ENCODE measurements around the gene URB1. TPM values are rescaled to one million over a fixed set of nuclear protein-coding genes. Genes with fewer than 3 reads are reported as not detected.

The URB1 gene
- total RNA-seq, 1 donor from 2014 or later, result 11.6 TPM

DNA sequence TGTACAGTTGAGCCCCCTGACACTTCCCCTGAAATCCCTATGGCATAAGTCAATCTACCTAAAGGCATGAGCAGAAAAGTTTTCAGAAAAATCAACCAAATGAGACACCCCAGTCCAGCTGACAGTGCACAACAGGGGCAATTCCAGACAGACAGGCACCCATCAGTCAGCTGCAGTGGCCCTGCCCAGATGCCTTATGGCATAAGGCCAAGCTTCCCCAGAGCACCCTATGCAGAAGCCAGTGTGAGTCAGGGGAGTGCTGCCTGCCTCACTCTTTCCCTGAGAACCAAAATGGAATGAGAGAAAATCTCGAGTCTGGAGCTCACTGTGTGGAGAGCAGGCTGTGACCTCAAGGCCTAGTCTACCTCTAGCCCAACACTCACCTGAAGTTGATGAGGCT, 56.1 kb downstream of the URB1 start:
- no peak for DNase-seq (ENCODE audit: low read depth)
- H3K4me3 ChIP-seq (ENCODE audit: low read depth, low read length), result no peak overlapping the region
- TF ChIP-seq, protein P1, sequence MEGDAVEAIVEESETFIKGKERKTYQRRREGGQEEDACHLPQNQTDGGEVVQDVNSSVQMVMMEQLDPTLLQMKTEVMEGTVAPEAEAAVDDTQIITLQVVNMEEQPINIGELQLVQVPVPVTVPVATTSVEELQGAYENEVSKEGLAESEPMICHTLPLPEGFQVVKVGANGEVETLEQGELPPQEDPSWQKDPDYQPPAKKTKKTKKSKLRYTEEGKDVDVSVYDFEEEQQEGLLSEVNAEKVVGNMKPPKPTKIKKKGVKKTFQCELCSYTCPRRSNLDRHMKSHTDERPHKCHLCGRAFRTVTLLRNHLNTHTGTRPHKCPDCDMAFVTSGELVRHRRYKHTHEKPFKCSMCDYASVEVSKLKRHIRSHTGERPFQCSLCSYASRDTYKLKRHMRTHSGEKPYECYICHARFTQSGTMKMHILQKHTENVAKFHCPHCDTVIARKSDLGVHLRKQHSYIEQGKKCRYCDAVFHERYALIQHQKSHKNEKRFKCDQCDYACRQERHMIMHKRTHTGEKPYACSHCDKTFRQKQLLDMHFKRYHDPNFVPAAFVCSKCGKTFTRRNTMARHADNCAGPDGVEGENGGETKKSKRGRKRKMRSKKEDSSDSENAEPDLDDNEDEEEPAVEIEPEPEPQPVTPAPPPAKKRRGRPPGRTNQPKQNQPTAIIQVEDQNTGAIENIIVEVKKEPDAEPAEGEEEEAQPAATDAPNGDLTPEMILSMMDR (conservative IDR thresholded peaks at IDR 0.05; ENCODE audit: low read depth, low read length), result no peak

DNA sequence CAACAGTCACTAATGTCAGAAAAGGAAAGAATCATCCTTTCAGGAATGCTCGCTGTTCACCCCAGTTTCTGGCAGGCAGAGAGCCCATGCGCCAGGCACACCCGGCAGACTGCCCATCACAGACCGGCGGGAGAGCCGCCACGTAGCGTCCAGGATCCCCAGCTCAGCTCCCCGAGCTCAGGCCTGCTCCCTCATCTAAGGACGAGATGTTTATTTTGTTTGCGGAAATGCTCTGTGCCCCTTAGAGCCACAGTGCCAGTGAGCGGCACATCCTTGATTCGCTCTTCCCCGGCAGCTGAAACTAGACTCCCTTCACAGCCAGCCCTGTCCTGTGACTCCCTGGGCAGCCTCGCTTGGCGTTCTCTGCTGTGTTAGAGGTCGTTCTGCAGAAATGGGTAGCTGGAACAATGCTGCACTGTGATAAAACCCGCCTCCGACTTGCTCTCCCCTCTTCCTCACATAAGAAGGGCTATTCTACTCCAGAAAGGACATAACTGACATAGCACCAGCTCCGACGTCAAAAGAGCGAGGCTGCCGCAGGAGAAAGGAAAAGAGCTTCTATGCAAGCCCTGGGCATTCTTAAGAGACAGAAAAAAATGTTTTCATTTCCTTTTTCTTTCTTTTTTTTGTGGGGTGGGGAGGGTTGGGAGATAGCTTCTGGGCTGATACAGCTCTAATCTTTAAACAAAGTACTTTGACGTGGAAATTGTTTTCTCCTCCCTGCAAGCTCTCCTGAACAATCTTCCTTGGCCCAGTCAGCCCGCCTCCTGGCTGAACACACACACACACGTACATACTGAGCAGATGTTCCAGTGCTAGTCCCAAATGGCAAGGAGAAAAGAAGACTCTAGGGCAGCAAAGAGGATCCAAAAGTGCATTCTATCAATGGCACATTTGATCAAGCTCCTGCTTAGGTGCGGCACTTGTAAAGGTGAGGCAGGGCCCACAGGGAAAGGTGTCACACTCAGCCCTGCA, 56.9 kb downstream of the URB1 start:
- TF ChIP-seq, protein P1 (conservative IDR thresholded peaks at IDR 0.05; ENCODE audit: low read depth, low read length), result no peak
- no peak for DNase-seq (ENCODE audit: low read depth)
- no peak overlapping the region for H3K4me3 ChIP-seq (ENCODE audit: low read depth, low read length)

DNA sequence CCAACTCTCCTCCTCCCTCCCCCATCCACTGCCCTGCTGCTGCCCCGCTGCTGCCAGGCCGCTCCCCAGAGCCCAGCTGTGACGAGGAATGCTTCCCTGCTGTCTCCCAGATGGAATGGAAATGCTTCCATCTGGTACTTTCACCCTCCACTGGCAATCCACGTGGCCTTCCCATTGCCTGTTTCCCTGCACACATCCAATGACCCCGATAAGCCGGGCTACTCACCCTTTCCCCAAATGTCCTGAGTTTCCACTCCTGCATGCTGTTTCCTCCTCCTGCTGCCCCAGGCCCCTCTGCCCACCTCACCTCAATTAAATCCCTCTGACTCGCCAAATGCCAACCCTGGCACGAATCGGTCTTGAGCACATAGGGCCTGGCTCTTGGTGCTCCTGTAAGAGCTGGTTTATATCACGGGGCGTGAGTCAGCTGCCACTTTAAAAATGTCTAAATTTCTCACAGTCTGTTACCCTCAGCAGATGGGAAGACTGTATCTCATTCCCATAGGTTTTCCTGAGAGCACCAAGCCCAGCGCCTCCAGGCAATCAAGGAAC, 57.8 kb downstream of the URB1 start:
- TF ChIP-seq, protein P1 (conservative IDR thresholded peaks at IDR 0.05; ENCODE audit: low read depth, low read length), result no peak
- H3K4me3 ChIP-seq (ENCODE audit: low read depth, low read length), result no peak overlapping the region
- DNase-seq (ENCODE audit: low read depth), result no peak

DNA sequence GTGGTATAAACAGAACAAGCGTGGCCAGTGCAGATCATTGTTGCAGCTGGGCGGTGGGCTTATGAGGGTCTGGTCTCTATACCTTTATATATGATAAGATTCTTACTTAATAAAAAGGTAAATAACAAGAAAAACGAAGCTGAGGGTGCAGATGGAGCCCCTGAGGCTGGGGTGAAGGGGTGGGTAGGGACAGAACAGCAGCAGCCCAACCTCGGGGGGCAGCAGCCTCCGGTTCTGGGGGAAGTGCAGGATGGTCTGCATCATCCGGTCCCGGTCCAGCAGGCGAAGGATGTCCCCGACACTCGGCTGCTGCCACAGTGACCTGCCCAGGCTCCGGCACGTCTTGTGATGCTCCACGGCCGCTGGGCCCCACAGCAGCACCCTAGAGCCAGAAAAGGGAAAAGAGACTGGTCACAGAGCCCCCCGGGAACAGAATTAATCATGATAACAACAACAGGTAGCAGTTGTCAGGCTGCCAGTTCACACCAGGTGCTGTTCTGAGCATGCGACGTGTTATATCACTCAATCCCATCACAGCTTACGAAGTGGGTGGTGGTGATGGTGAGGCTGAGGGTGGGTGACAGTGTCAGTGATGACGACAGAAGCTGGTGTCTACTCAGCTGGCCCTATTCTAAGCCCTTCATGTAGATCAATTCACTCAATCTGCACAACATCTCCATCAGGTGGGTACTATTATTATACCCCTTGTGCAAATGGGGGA, 58.7 kb downstream of the URB1 start:
- TF ChIP-seq, protein P1 (conservative IDR thresholded peaks at IDR 0.05; ENCODE audit: low read depth, low read length), result no peak
- H3K4me3 ChIP-seq (ENCODE audit: low read depth, low read length), result no peak overlapping the region
- DNase-seq (ENCODE audit: low read depth), result no peak

DNA sequence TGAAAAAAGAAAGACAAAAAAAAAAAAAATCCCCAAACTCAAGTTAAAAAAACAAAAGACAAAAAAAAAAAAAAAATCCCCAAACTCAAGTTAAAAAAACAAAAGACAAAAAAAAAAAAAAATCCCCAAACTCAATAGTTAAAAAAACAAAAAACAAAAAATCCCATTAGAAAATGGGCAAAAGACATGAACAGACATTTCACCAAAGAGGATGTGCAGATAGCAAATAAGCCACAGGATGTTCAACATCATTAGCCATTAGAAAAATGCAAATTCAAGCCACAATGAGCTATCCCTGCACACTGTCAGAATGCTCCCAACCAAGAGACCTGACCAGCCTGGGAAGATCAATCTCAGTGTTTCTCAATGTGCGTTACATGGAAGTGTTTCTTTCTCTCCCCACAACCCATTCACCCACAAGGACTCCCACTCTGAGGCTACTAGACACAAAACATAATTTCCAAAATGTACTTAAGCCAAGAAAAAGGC, 60.3 kb downstream of the URB1 start:
- no peak for DNase-seq (ENCODE audit: low read depth)
- TF ChIP-seq, protein P1 (conservative IDR thresholded peaks at IDR 0.05; ENCODE audit: low read depth, low read length), result no peak
- H3K4me3 ChIP-seq (ENCODE audit: low read depth, low read length), result no peak overlapping the region

DNA sequence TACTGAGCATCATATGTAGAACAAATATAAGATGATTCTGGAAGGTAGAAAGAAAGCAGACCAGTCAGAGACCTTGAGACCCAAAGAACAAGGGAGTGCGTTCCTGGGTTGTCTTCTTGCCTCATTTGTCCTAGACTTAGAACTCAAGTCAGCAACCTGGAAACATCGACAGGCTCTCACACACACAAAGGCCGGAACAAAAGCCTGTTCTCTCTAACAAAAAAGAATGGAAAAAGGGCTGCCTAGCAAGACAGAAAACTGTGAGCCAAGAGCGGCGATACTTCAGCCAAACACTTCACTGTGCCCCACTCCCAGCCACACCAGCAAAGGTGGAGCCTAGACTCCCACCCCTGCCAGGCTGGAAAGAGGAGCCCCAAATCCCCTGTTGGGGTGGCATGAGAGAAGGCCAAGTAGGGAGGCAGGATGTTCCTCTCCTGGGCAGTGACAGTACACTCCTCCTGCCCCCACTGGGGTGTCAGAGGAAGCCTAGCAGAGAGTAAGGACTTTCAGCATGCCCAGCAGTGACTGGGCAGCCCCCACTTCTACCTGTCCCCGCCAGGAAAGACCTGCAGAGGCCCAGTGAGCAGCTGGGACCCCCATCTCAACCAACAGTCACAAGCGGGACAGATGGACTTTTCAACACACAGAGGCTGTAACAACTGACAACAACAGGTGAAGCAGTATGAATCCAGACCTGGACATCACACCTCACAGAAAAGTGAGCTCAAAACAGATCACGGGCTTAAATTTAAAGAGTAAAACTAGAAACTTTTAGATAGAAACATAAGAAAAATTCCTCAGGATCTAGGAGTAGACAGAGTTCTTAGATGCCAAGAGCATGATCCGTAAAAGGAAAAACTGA, 61.1 kb downstream of the URB1 start:
- DNase-seq (ENCODE audit: low read depth), result no peak

More for the DNA sequence above, 61.1 kb downstream of the URB1 start:
- TF ChIP-seq, protein P1 (conservative IDR thresholded peaks at IDR 0.05; ENCODE audit: low read depth, low read length), result no peak
- H3K4me3 ChIP-seq (ENCODE audit: low read depth, low read length), result no peak overlapping the region

Data from epithelial cell of proximal tubule (primary cell).